Activated T-helper 17 cell treated with anti-CD3 and anti-CD28 coated beads, Interleukin-2, amount 50 U/mL, for 72 hours (primary cell): ENCODE measurements around the gene GAPVD1. TPM values are rescaled to one million over a fixed set of nuclear protein-coding genes. Genes with fewer than 3 reads are reported as not detected.
"Not testable (repeated sequence)": the region's sequence is repeated elsewhere in the genome, so short reads cannot be mapped to it uniquely, and the experiment has no call there.

Experiments used
- ATAC-seq: fragments of 150-1000 bp; cut with Tn5 transposase; replicated peaks from 2 replicates; pipeline ENCODE4 v1.10.0; 2021; ENCODE audit warnings: mild to moderate bottlenecking, moderate library complexity
- H3K27ac Mint-ChIP-seq: one replicate; pipeline ENCODE4 v1.8.0; 2022; ENCODE audit warnings: mixed read lengths
- H3K27me3 Mint-ChIP-seq: one replicate; pipeline ENCODE4 v1.8.0; 2022; ENCODE audit warnings: mixed read lengths
- H3K36me3 Mint-ChIP-seq: one replicate; pipeline ENCODE4 v1.8.0; 2022; ENCODE audit warnings: low read depth, mild to moderate bottlenecking, mixed read lengths
- H3K4me1 Mint-ChIP-seq: one replicate; pipeline ENCODE4 v1.8.0; 2022; ENCODE audit warnings: mixed read lengths
- H3K4me3 Mint-ChIP-seq: one replicate; pipeline ENCODE4 v1.8.0; 2022; ENCODE audit warnings: mild to moderate bottlenecking, mixed read lengths
- H3K9me3 Mint-ChIP-seq: one replicate; pipeline ENCODE4 v1.8.0; 2022; ENCODE audit warnings: mixed read lengths
- total RNA-seq, 2 donors: library from RNA; stranded (reverse); gene quantifications; one replicate each; pipeline ENCODE4 v1.2.3, GENCODE V29; 2022

Gene GAPVD1
- total RNA-seq, 2 donors from 2014 or later, result 51.4 to 60.2 TPM

- Mint-ChIP-seq H3K27me3 (peaks cover 4% of the 10 kb centered on the region), H3K4me3 (no peak overlapping the region)
These were observed 117.6 kb downstream of the GAPVD1 start for GRCh38 chr9:125379208-125379607.

GRCh38 chr9:125380406-125380805 lies 118.8 kb downstream of the GAPVD1 start:
- H3K36me3 Mint-ChIP-seq, result no peaks in the 10 kb centered on the region
- H3K4me3 Mint-ChIP-seq, result no peak overlapping the region
- no peak for ATAC-seq

More at GRCh38 chr9:125379208-125379607, 117.6 kb downstream of the GAPVD1 start:
- no peaks in the 10 kb centered on the region for H3K9me3 Mint-ChIP-seq
- H3K36me3 Mint-ChIP-seq, result no peaks in the 10 kb centered on the region
- no peak overlapping the region for H3K27ac Mint-ChIP-seq
- no peak for ATAC-seq
- H3K4me1 Mint-ChIP-seq, result no peaks in the 10 kb centered on the region

GRCh38 chr9:125387861-125388524 lies 126.4 kb downstream of the GAPVD1 start:
- Mint-ChIP-seq H3K27me3 (no peaks in the 10 kb centered on the region), H3K4me3 (no peak overlapping the region), H3K9me3 (no peaks in the 10 kb centered on the region), H3K36me3 (no peaks in the 10 kb centered on the region), H3K4me1 (no peaks in the 10 kb centered on the region), H3K27ac (no peak overlapping the region)
- no peak for ATAC-seq

More at GRCh38 chr9:125380406-125380805, 118.8 kb downstream of the GAPVD1 start:
- H3K9me3 Mint-ChIP-seq, result no peaks in the 10 kb centered on the region
- peaks cover 4% of the 10 kb centered on the region for H3K27me3 Mint-ChIP-seq
- H3K4me1 Mint-ChIP-seq, result no peaks in the 10 kb centered on the region
- no peak overlapping the region for H3K27ac Mint-ChIP-seq

GRCh38 chr9:125388978-125389377 lies 127.4 kb downstream of the GAPVD1 start:
- no peak overlapping the region for H3K4me3 Mint-ChIP-seq
- no peak overlapping the region for H3K27ac Mint-ChIP-seq
- no peaks in the 10 kb centered on the region for H3K36me3 Mint-ChIP-seq
- no peaks in the 10 kb centered on the region for H3K4me1 Mint-ChIP-seq
- no peak for ATAC-seq
- H3K9me3 Mint-ChIP-seq, result no peaks in the 10 kb centered on the region
- H3K27me3 Mint-ChIP-seq, result no peaks in the 10 kb centered on the region

- ATAC-seq, result no peak
- no peaks in the 10 kb centered on the region for H3K27me3 Mint-ChIP-seq
- H3K9me3 Mint-ChIP-seq, result no peaks in the 10 kb centered on the region
- H3K4me3 Mint-ChIP-seq, result no peak overlapping the region
- no peaks in the 10 kb centered on the region for H3K36me3 Mint-ChIP-seq
- H3K4me1 Mint-ChIP-seq, result no peaks in the 10 kb centered on the region
- H3K27ac Mint-ChIP-seq, result no peak overlapping the region
These were observed 130.1 kb downstream of the GAPVD1 start for GRCh38 chr9:125391704-125392103.

GRCh38 chr9:125393426-125393825 lies 131.8 kb downstream of the GAPVD1 start:
- Mint-ChIP-seq H3K27ac (no peak overlapping the region), H3K4me1 (no peaks in the 10 kb centered on the region), H3K4me3 (no peak overlapping the region), H3K36me3 (no peaks in the 10 kb centered on the region), H3K27me3 (no peaks in the 10 kb centered on the region), H3K9me3 (no peaks in the 10 kb centered on the region)
- peak; percentile 82 for ATAC-seq

- H3K36me3 Mint-ChIP-seq, result no peaks in the 10 kb centered on the region
- H3K9me3 Mint-ChIP-seq, result no peaks in the 10 kb centered on the region
- H3K27ac Mint-ChIP-seq, result no peak overlapping the region
- H3K4me3 Mint-ChIP-seq, result no peak overlapping the region
- no peak for ATAC-seq
- no peaks in the 10 kb centered on the region for H3K4me1 Mint-ChIP-seq
- no peaks in the 10 kb centered on the region for H3K27me3 Mint-ChIP-seq
These were observed 135.2 kb downstream of the GAPVD1 start for GRCh38 chr9:125396799-125397198.

- Mint-ChIP-seq H3K4me1 (no peaks in the 10 kb centered on the region), H3K27me3 (no peaks in the 10 kb centered on the region), H3K36me3 (no peaks in the 10 kb centered on the region), H3K27ac (no peak overlapping the region), H3K9me3 (no peaks in the 10 kb centered on the region), H3K4me3 (no peak overlapping the region)
- ATAC-seq, result no peak
These were observed 136.1 kb downstream of the GAPVD1 start for GRCh38 chr9:125397736-125398135.

GRCh38 chr9:125398243-125398642 lies 136.6 kb downstream of the GAPVD1 start:
- no peaks in the 10 kb centered on the region for H3K36me3 Mint-ChIP-seq
- no peak overlapping the region for H3K27ac Mint-ChIP-seq
- no peaks in the 10 kb centered on the region for H3K4me1 Mint-ChIP-seq
- H3K9me3 Mint-ChIP-seq, result no peaks in the 10 kb centered on the region
- no peak overlapping the region for H3K4me3 Mint-ChIP-seq
- no peak for ATAC-seq
- no peaks in the 10 kb centered on the region for H3K27me3 Mint-ChIP-seq

- Mint-ChIP-seq H3K4me3 (no peak overlapping the region), H3K36me3 (no peaks in the 10 kb centered on the region), H3K4me1 (no peaks in the 10 kb centered on the region), H3K9me3 (no peaks in the 10 kb centered on the region), H3K27ac (no peak overlapping the region), H3K27me3 (no peaks in the 10 kb centered on the region)
- no peak for ATAC-seq
These were observed 137.5 kb downstream of the GAPVD1 start for GRCh38 chr9:125399165-125399564.

GRCh38 chr9:125399666-125400065 lies 138.0 kb downstream of the GAPVD1 start:
- ATAC-seq, result no peak
- Mint-ChIP-seq H3K9me3 (no peaks in the 10 kb centered on the region), H3K4me1 (no peaks in the 10 kb centered on the region), H3K27me3 (no peaks in the 10 kb centered on the region), H3K27ac (no peak overlapping the region), H3K36me3 (no peaks in the 10 kb centered on the region), H3K4me3 (no peak overlapping the region)

- not testable (repeated sequence) for H3K9me3 Mint-ChIP-seq, ATAC-seq, H3K4me1 Mint-ChIP-seq, H3K27ac Mint-ChIP-seq, H3K27me3 Mint-ChIP-seq, H3K36me3 Mint-ChIP-seq, H3K4me3 Mint-ChIP-seq
These were observed 138.6 kb downstream of the GAPVD1 start for GRCh38 chr9:125400232-125400631.

- H3K9me3 Mint-ChIP-seq, result no peaks in the 10 kb centered on the region
- no peaks in the 10 kb centered on the region for H3K4me1 Mint-ChIP-seq
- H3K27me3 Mint-ChIP-seq, result no peaks in the 10 kb centered on the region
- no peak overlapping the region for H3K27ac Mint-ChIP-seq
- ATAC-seq, result no peak
- no peaks in the 10 kb centered on the region for H3K36me3 Mint-ChIP-seq
- no peak overlapping the region for H3K4me3 Mint-ChIP-seq
These were observed 139.4 kb downstream of the GAPVD1 start for GRCh38 chr9:125400725-125401716.

GRCh38 chr9:125404733-125405132 lies 143.1 kb downstream of the GAPVD1 start:
- Mint-ChIP-seq H3K27me3 (peaks cover 18% of the 10 kb centered on the region), H3K27ac (no peak overlapping the region), H3K4me3 (no peak overlapping the region), H3K9me3 (no peaks in the 10 kb centered on the region), H3K4me1 (peaks cover 4% of the 10 kb centered on the region), H3K36me3 (no peaks in the 10 kb centered on the region)
- ATAC-seq, result no peak
